Measurements from ENCODE around the gene PTPRF.

- TF ChIP-seq, protein P1, sequence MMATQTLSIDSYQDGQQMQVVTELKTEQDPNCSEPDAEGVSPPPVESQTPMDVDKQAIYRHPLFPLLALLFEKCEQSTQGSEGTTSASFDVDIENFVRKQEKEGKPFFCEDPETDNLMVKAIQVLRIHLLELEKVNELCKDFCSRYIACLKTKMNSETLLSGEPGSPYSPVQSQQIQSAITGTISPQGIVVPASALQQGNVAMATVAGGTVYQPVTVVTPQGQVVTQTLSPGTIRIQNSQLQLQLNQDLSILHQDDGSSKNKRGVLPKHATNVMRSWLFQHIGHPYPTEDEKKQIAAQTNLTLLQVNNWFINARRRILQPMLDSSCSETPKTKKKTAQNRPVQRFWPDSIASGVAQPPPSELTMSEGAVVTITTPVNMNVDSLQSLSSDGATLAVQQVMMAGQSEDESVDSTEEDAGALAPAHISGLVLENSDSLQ (IDR thresholded peaks at IDR 0.05), result no peak
- TF ChIP-seq BHLHE40 (IDR thresholded peaks at IDR 0.05; ENCODE audit: borderline replicate concordance) (no peak), SUZ12 (IDR thresholded peaks at IDR 0.05) (no peak), ELF4 (IDR thresholded peaks at IDR 0.05) (no peak), SP1 (IDR thresholded peaks at IDR 0.05) (no peak), ARNT (IDR thresholded peaks at IDR 0.05) (no peak), LEF1 (IDR thresholded peaks at IDR 0.05; ENCODE audit: borderline replicate concordance) (no peak), TARDBP (IDR thresholded peaks at IDR 0.05) (no peak)
These were observed 5.9 kb upstream of the PTPRF start for GRCh38 chr1:43524804-43525203.

All from HEK293T (cell line).